ENCODE results near the gene ZRANB3. TPM values are rescaled to one million over a fixed set of nuclear protein-coding genes. Genes with fewer than 3 reads are reported as not detected.
"Not testable (repeated sequence)": the region's sequence is repeated elsewhere in the genome, so short reads cannot be mapped to it uniquely, and the experiment has no call there.

The ZRANB3 gene
- total and polyA plus RNA-seq, 2 experiments from 2014 or later = 3.6 to 10.4 TPM

DNA sequence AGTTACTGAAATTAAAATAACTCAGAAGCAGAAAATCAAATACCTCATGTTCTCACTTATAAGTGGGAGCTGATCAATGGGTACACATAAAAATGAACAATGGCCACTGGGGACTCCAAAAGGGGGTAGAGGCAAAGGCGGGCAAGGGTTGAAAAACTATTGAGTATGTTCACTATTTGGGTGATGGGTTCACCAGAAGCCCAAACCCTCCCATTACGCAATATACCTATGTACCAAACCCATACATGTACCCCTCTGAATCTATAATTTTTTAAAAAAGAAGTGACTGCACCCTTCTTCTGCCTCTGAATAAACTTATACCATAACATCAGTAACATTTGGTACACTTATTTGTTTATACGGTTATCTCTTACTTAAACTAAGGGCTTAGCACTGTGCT, 119.4 kb downstream of the ZRANB3 start:
- no peaks in the 10 kb centered on the region for H3K4me1 ChIP-seq (ENCODE audit: insufficient read depth)
- H3K4me2 ChIP-seq = no peak overlapping the region
- H3K36me3 ChIP-seq (replicated peaks; ENCODE audit: insufficient read depth, low read depth) = no peaks in the 10 kb centered on the region
- H4K20me1 ChIP-seq (ENCODE audit: insufficient read depth, poor library complexity, severe bottlenecking) = no peaks in the 10 kb centered on the region
- no peak for DNase-seq (ENCODE audit: low spot score)
- no peaks in the 10 kb centered on the region for H3K9me3 ChIP-seq (ENCODE audit: low read depth)
- no peak overlapping the region for H3K4me3 ChIP-seq
- H3K79me2 ChIP-seq = no peaks in the 10 kb centered on the region
- over 99% methylated on average over 3 of the region's 3 CpGs for WGBS (ENCODE audit: low lambda C conversion rate, missing lambda C conversion rate)
- H3K27me3 ChIP-seq = no peaks in the 10 kb centered on the region
- no peaks in the 10 kb centered on the region for H3K9me2 ChIP-seq (replicated peaks; ENCODE audit: insufficient read depth)
- H3K27ac ChIP-seq = no peak overlapping the region
- TF ChIP-seq EZH2 (IDR thresholded peaks at IDR 0.05; ENCODE audit: borderline replicate concordance) = no peak
- TF ChIP-seq, protein P1, sequence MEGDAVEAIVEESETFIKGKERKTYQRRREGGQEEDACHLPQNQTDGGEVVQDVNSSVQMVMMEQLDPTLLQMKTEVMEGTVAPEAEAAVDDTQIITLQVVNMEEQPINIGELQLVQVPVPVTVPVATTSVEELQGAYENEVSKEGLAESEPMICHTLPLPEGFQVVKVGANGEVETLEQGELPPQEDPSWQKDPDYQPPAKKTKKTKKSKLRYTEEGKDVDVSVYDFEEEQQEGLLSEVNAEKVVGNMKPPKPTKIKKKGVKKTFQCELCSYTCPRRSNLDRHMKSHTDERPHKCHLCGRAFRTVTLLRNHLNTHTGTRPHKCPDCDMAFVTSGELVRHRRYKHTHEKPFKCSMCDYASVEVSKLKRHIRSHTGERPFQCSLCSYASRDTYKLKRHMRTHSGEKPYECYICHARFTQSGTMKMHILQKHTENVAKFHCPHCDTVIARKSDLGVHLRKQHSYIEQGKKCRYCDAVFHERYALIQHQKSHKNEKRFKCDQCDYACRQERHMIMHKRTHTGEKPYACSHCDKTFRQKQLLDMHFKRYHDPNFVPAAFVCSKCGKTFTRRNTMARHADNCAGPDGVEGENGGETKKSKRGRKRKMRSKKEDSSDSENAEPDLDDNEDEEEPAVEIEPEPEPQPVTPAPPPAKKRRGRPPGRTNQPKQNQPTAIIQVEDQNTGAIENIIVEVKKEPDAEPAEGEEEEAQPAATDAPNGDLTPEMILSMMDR (IDR thresholded peaks at IDR 0.05; ENCODE audit: poor library complexity) = no peak
- no peak for TF ChIP-seq EZH2phosphoT487 (IDR thresholded peaks at IDR 0.05; ENCODE audit: low read depth, severe bottlenecking, unreplicated experiment)
- no peak overlapping the region for H2AFZ ChIP-seq

DNA sequence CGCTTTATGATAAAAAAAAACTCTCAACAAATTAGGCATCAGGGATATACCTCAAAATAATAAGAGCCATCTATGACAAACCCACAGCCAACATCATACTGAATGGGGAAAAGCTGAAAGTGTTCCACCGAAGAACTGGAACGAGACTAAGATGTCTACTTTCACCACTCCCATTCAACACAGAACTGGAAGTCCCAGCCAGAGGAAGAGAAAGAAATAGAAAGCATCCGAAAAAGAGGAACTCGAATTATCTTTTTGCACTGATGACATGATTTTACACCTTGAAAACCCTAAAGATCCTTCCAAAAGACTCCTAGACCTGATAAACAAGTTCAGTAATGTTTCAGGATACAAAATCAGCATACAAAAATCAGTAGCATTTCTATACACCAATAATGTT, 121.6 kb downstream of the ZRANB3 start:
- Histone ChIP-seq H3K27me3 (no peaks in the 10 kb centered on the region), H2AFZ (no peak overlapping the region), H3K27ac (no peak overlapping the region), H3K9me2 (replicated peaks; ENCODE audit: insufficient read depth) (no peaks in the 10 kb centered on the region), H3K9me3 (ENCODE audit: low read depth) (no peaks in the 10 kb centered on the region), H3K4me1 (ENCODE audit: insufficient read depth) (no peaks in the 10 kb centered on the region), H3K36me3 (replicated peaks; ENCODE audit: insufficient read depth, low read depth) (no peaks in the 10 kb centered on the region), H3K4me3 (no peak overlapping the region), H3K79me2 (no peaks in the 10 kb centered on the region), H3K4me2 (no peak overlapping the region), H4K20me1 (ENCODE audit: insufficient read depth, poor library complexity, severe bottlenecking) (no peaks in the 10 kb centered on the region)
- 93% methylated on average over 5 of the region's 5 CpGs for WGBS (ENCODE audit: low lambda C conversion rate, missing lambda C conversion rate)
- TF ChIP-seq EZH2 (IDR thresholded peaks at IDR 0.05; ENCODE audit: borderline replicate concordance) (no peak), EZH2phosphoT487 (IDR thresholded peaks at IDR 0.05; ENCODE audit: low read depth, severe bottlenecking, unreplicated experiment) (no peak)
- TF ChIP-seq, protein P1 (IDR thresholded peaks at IDR 0.05; ENCODE audit: poor library complexity) = no peak
- no peak for DNase-seq (ENCODE audit: low spot score)

DNA sequence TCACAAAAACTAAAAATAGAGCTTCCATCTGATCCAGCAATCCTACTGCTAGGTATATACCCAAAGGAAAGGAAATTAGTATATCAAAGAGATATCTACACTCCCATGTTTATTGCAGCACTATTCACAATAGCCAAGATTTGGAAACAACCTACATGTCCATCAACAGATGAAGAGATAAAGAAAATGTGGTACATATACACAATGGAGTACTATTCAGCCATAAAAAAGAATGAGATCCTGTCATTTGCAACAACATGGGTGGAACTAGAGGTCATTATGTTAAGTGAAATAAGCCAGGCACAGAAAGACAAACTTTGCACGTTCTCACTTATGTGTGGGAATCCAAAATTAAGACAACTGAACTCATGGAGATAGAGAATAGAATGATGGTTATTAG, 134.8 kb downstream of the ZRANB3 start:
- H3K27ac ChIP-seq; H3K9me3 ChIP-seq (ENCODE audit: low read depth); H3K4me2 ChIP-seq; H3K36me3 ChIP-seq (replicated peaks; ENCODE audit: insufficient read depth, low read depth); DNase-seq (ENCODE audit: low spot score); H3K9me2 ChIP-seq (replicated peaks; ENCODE audit: insufficient read depth); H3K27me3 ChIP-seq; H4K20me1 ChIP-seq (ENCODE audit: insufficient read depth, poor library complexity, severe bottlenecking); H2AFZ ChIP-seq; H3K4me1 ChIP-seq (ENCODE audit: insufficient read depth); H3K4me3 ChIP-seq; H3K79me2 ChIP-seq: not testable (repeated sequence)
- WGBS (ENCODE audit: low lambda C conversion rate, missing lambda C conversion rate) = 100% methylated on average over 1 of the region's 1 CpG

DNA sequence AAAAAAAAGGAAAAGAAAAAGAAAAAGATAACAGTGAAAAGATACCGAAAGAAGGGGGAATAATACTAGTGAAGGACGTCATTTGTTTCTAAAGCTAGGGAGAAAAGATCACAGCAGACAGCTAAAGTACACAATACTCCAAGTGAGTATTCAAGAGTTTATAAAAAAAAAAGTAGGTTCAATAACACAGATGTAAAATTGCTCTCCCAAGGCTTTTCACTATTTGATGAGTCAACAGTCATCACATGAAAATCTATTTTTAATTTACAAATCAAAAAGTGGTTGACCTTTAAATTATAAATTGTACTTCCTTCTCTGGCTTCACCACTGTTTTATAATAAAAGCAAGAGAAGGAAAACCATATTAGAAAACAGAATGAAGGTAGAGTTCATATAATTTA, 144.0 kb downstream of the ZRANB3 start:
- Histone ChIP-seq H3K9me2 (replicated peaks; ENCODE audit: insufficient read depth) (no peaks in the 10 kb centered on the region), H2AFZ (no peak overlapping the region), H3K4me2 (no peak overlapping the region), H3K27me3 (no peaks in the 10 kb centered on the region), H3K4me3 (no peak overlapping the region), H3K36me3 (replicated peaks; ENCODE audit: insufficient read depth, low read depth) (no peaks in the 10 kb centered on the region), H3K4me1 (ENCODE audit: insufficient read depth) (no peaks in the 10 kb centered on the region), H3K9me3 (ENCODE audit: low read depth) (no peaks in the 10 kb centered on the region), H3K79me2 (no peaks in the 10 kb centered on the region), H3K27ac (no peak overlapping the region), H4K20me1 (ENCODE audit: insufficient read depth, poor library complexity, severe bottlenecking) (no peaks in the 10 kb centered on the region)
- 92% methylated on average over 2 of the region's 2 CpGs for WGBS (ENCODE audit: low lambda C conversion rate, missing lambda C conversion rate)
- DNase-seq (ENCODE audit: low spot score) = no peak
- TF ChIP-seq, protein P1 (IDR thresholded peaks at IDR 0.05; ENCODE audit: poor library complexity) = no peak
- TF ChIP-seq EZH2phosphoT487 (IDR thresholded peaks at IDR 0.05; ENCODE audit: low read depth, severe bottlenecking, unreplicated experiment) (no peak), EZH2 (IDR thresholded peaks at IDR 0.05; ENCODE audit: borderline replicate concordance) (no peak)

Data from hepatocyte (in vitro differentiated cells).